ENCODE measurements around the gene GPR183. TPM values are rescaled to one million over a fixed set of nuclear protein-coding genes. Genes with fewer than 3 reads are reported as not detected.

GPR183 gene
- total RNA-seq, 1 donor from 2014 or later, result 4.9 TPM

GRCh38 chr13:99351772-99352171, 44.6 kb upstream of the GPR183 start:
- Mint-ChIP-seq H3K27ac (ENCODE audit: unreplicated experiment) (no peak overlapping the region), H3K36me3 (ENCODE audit: low read depth, unreplicated experiment) (peaks cover 29% of the 10 kb centered on the region), H3K27me3 (ENCODE audit: low read depth, unreplicated experiment) (no peaks in the 10 kb centered on the region), H3K4me1 (ENCODE audit: low read depth, unreplicated experiment) (peaks cover 29% of the 10 kb centered on the region), H3K4me3 (ENCODE audit: unreplicated experiment) (no peak overlapping the region), H3K9me3 (ENCODE audit: unreplicated experiment) (no peaks in the 10 kb centered on the region)
- no peaks in the 10 kb centered on the region for H3K9me3 ChIP-seq (ENCODE audit: insufficient read depth, low read depth, low read length)
- TF ChIP-seq CTCF (IDR thresholded peaks at IDR 0.05; ENCODE audit: insufficient read depth, low read depth, low read length), result no peak
- no peak for TF ChIP-seq EZH2 (IDR thresholded peaks at IDR 0.05; ENCODE audit: insufficient read depth, low read length)
- no peak overlapping the region for H3K9ac ChIP-seq (ENCODE audit: low read length)
- peaks cover 21% of the 10 kb centered on the region for H3K4me1 ChIP-seq (ENCODE audit: insufficient read depth, low read length)
- H4K20me1 ChIP-seq (ENCODE audit: insufficient read depth, low read length), result peaks cover 32% of the 10 kb centered on the region
- H3K27ac ChIP-seq (ENCODE audit: low read depth, low read length), result no peak overlapping the region
- H3K4me2 ChIP-seq (ENCODE audit: low read length), result no peak overlapping the region
- no peaks in the 10 kb centered on the region for H3K36me3 ChIP-seq (ENCODE audit: insufficient read depth, low read length)
- no peak for FAIRE-seq
- no peaks in the 10 kb centered on the region for H3K27me3 ChIP-seq (ENCODE audit: insufficient read depth, low read length)
- no peak overlapping the region for H2AFZ ChIP-seq (ENCODE audit: low read depth, low read length)
- H3K4me3 ChIP-seq (ENCODE audit: insufficient read depth, low read depth, low read length), result no peak overlapping the region
- DNase-seq (ENCODE audit: low read depth), result no peak
- H3K79me2 ChIP-seq (ENCODE audit: insufficient read depth, low read length), result no peaks in the 10 kb centered on the region

DNA sequence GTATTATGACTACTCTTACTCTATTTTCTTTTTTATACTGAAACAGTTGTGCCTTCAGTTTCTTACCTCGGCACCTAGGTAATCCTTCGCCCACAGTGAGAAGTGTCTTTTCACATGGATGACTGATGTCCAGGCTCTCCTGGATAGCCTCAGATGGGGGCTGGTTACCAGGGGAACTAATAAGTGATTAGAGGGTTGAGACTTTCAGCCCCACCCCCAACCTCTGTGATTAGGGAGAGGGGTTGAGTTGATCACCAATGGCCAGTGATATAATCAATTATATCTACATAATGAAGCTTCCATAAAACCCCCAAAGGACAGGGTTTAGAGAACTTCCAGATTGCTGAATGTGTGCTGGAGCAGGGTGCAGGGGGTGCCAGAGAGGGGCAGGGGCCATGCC, 43.0 kb upstream of the GPR183 start:
- Histone ChIP-seq H3K9me3 (ENCODE audit: insufficient read depth, low read depth, low read length) (no peaks in the 10 kb centered on the region), H3K4me2 (ENCODE audit: low read length) (no peak overlapping the region), H4K20me1 (ENCODE audit: insufficient read depth, low read length) (peaks cover 23% of the 10 kb centered on the region), H3K4me3 (ENCODE audit: insufficient read depth, low read depth, low read length) (no peak overlapping the region), H3K79me2 (ENCODE audit: insufficient read depth, low read length) (no peaks in the 10 kb centered on the region), H3K27ac (ENCODE audit: low read depth, low read length) (no peak overlapping the region), H3K9ac (ENCODE audit: low read length) (no peak overlapping the region), H3K4me1 (ENCODE audit: insufficient read depth, low read length) (peaks cover 10% of the 10 kb centered on the region), H2AFZ (ENCODE audit: low read depth, low read length) (no peak overlapping the region), H3K36me3 (ENCODE audit: insufficient read depth, low read length) (no peaks in the 10 kb centered on the region), H3K27me3 (ENCODE audit: insufficient read depth, low read length) (no peaks in the 10 kb centered on the region)
- TF ChIP-seq CTCF (IDR thresholded peaks at IDR 0.05; ENCODE audit: insufficient read depth, low read depth, low read length) (no peak), EZH2 (IDR thresholded peaks at IDR 0.05; ENCODE audit: insufficient read depth, low read length) (no peak)
- DNase-seq (ENCODE audit: low read depth), result no peak
- Mint-ChIP-seq H3K4me3 (ENCODE audit: unreplicated experiment) (no peak overlapping the region), H3K9me3 (ENCODE audit: unreplicated experiment) (peaks cover 2% of the 10 kb centered on the region), H3K27me3 (ENCODE audit: low read depth, unreplicated experiment) (no peaks in the 10 kb centered on the region), H3K27ac (ENCODE audit: unreplicated experiment) (no peak overlapping the region), H3K36me3 (ENCODE audit: low read depth, unreplicated experiment) (peaks cover 32% of the 10 kb centered on the region), H3K4me1 (ENCODE audit: low read depth, unreplicated experiment) (peaks cover 20% of the 10 kb centered on the region)
- FAIRE-seq, result no peak

DNA sequence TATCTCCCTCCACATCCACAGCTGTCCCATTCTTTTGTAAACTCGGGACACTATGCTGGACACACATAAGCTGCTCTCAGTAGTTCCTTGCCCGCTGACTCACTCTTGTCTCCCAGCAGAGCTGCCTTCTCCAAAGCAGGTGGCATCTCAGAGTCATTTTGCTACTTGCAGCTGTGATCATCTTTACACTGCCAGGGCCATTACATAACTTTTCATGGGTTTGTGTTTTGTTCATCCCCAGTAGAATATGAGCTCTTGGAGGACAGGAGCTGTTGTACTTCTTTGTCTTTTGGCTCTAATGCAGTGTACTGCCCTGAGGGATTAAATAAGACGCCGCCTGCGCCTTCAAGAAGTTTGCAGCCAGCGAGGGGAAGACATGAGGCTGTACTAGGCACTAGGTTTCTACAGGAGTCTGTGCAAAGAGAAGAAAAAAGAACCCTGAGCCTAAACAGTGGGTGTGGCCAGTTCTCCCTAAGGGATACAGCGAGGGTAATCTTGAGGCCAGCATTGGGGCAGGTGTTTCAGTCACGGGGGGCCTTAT, 40.8 kb upstream of the GPR183 start:
- Histone ChIP-seq H3K36me3 (ENCODE audit: insufficient read depth, low read length) (no peaks in the 10 kb centered on the region), H4K20me1 (ENCODE audit: insufficient read depth, low read length) (peaks cover 6% of the 10 kb centered on the region), H2AFZ (ENCODE audit: low read depth, low read length) (no peak overlapping the region), H3K27me3 (ENCODE audit: insufficient read depth, low read length) (no peaks in the 10 kb centered on the region), H3K4me1 (ENCODE audit: insufficient read depth, low read length) (no peaks in the 10 kb centered on the region), H3K4me2 (ENCODE audit: low read length) (no peak overlapping the region), H3K9ac (ENCODE audit: low read length) (no peak overlapping the region), H3K27ac (ENCODE audit: low read depth, low read length) (no peak overlapping the region), H3K79me2 (ENCODE audit: insufficient read depth, low read length) (no peaks in the 10 kb centered on the region), H3K9me3 (ENCODE audit: insufficient read depth, low read depth, low read length) (no peaks in the 10 kb centered on the region), H3K4me3 (ENCODE audit: insufficient read depth, low read depth, low read length) (no peak overlapping the region)
- Mint-ChIP-seq H3K36me3 (ENCODE audit: low read depth, unreplicated experiment) (peaks cover 32% of the 10 kb centered on the region), H3K9me3 (ENCODE audit: unreplicated experiment) (peaks cover 2% of the 10 kb centered on the region), H3K27me3 (ENCODE audit: low read depth, unreplicated experiment) (no peaks in the 10 kb centered on the region), H3K4me1 (ENCODE audit: low read depth, unreplicated experiment) (peaks cover 4% of the 10 kb centered on the region), H3K27ac (ENCODE audit: unreplicated experiment) (no peak overlapping the region), H3K4me3 (ENCODE audit: unreplicated experiment) (no peak overlapping the region)
- TF ChIP-seq EZH2 (IDR thresholded peaks at IDR 0.05; ENCODE audit: insufficient read depth, low read length) (no peak), CTCF (IDR thresholded peaks at IDR 0.05; ENCODE audit: insufficient read depth, low read depth, low read length) (no peak)
- DNase-seq (ENCODE audit: low read depth) (no peak), FAIRE-seq (no peak)
